HCT116 (cell line): ENCODE data around the gene MYH7.

ENCODE experiments used
- CTCF ChIP-seq, 3 experiments: fragments of 200-600 bp in 1 of 3; sonication (generic) in 1 of 3; IDR thresholded peaks in 2 of 3; conservative IDR thresholded peaks in 1 of 3; 2 replicates each; pipeline ENCODE4 v1.5.1; 2012 to 2017; ENCODE audit warnings: low read depth in 2 of 3, low read length in 2 of 3, antibody characterized with exemption in 1 of 3, borderline replicate concordance in 1 of 3, control low read depth in 1 of 3, mild to moderate bottlenecking in 1 of 3, mixed read lengths in 1 of 3, mixed run types in 1 of 3, moderate library complexity in 1 of 3; ENCODE audit not compliant: insufficient read depth in 1 of 3
- EZH2 ChIP-seq: fragments of 200-600 bp; sonication (generic); IDR thresholded peaks from 2 replicates; pipeline ENCODE4 v1.6.1; 2017; ENCODE audit warnings: antibody characterized with exemption, mixed run types
- TCF7L2 ChIP-seq: IDR thresholded peaks from 2 replicates; pipeline ENCODE4 v1.7.0; 2011; ENCODE audit warnings: borderline replicate concordance, inconsistent platforms; ENCODE audit not compliant: insufficient read depth, insufficient read length; ENCODE audit errors: extremely low read depth

- TF ChIP-seq CTCF (IDR thresholded peaks at IDR 0.05 in 2 of 3, conservative IDR thresholded peaks at IDR 0.05 in 1 of 3; ENCODE audit: borderline replicate concordance in 1 of 3, insufficient read depth in 1 of 3, low read depth in 2 of 3, low read length in 2 of 3) (no peak), TCF7L2 (no peak), EZH2 (no peak)
These were observed 53.2 kb downstream of the MYH7 start for GRCh38 chr14:23382276-23382675.
